ENCODE results near the gene FAHD1. TPM values are rescaled to one million over a fixed set of nuclear protein-coding genes. Genes with fewer than 3 reads are reported as not detected.

The FAHD1 gene
- total and polyA plus RNA-seq, 9 of the 15 experiments (the other 6 are each of a cell fraction or from before 2014, with no cell fraction given): 2.2 to 20.9 (median 10.7) TPM

- TF ChIP-seq POLR2AphosphoS2 (IDR thresholded peaks at IDR 0.05; ENCODE audit: low read length) (no peak), ZNF253 (CRISPR knock-in tag; conservative IDR thresholded peaks at IDR 0.05) (no peak), PATZ1 (CRISPR knock-in tag; IDR thresholded peaks at IDR 0.05; ENCODE audit: borderline replicate concordance) (no peak), HEY1 (CRISPR knock-in tag; IDR thresholded peaks at IDR 0.05; ENCODE audit: borderline replicate concordance) (no peak), BRCA1 (IDR thresholded peaks at IDR 0.05) (no peak), BRCA1 (CRISPR knock-in tag; IDR thresholded peaks at IDR 0.05) (no peak), KLF6 (CRISPR knock-in tag; IDR thresholded peaks at IDR 0.05; ENCODE audit: borderline replicate concordance) (no peak), NR1H2 (CRISPR knock-in tag; IDR thresholded peaks at IDR 0.05) (no peak), CHAMP1 (IDR thresholded peaks at IDR 0.05) (peak; percentile 82), CBFB (CRISPR knock-in tag; IDR thresholded peaks at IDR 0.05) (peak; percentile 79; the same call in 1 of the 2 replicates), SMAD4 (CRISPR knock-in tag; conservative IDR thresholded peaks at IDR 0.05) (peak; percentile 92), ZNF592 (IDR thresholded peaks at IDR 0.05) (peak; percentile 66), NFE2L1 (tag; IDR thresholded peaks at IDR 0.05; ENCODE audit: borderline replicate concordance, low read depth) (no peak), GATA2 (CRISPR knock-in tag; IDR thresholded peaks at IDR 0.05) (peak; percentile 98), XRCC4 (IDR thresholded peaks at IDR 0.05; ENCODE audit: extremely low read depth, insufficient read depth, insufficient read length) (no peak), CTBP1 (IDR thresholded peaks at IDR 0.05; ENCODE audit: borderline replicate concordance) (peak; percentile 93), PHF20 (IDR thresholded peaks at IDR 0.05; ENCODE audit: partially characterized antibody) (no peak), MBD1 (CRISPR knock-in tag; IDR thresholded peaks at IDR 0.05) (no peak), KAT8 (IDR thresholded peaks at IDR 0.05; ENCODE audit: low read depth) (no peak)
These were observed 5.9 kb downstream of the FAHD1 start (continued) for GRCh38 chr16:1832838-1833454.

Data from K562 (cell line).